NT2/D1 (cell line): ENCODE results near the gene DNAJB13.

Source experiments
- DNase-seq: peaks from one replicate; pipeline ENCODE4 v3.0.0-alpha.2; 2011; ENCODE audit warnings: low read depth, low spot score
- H3K27me3 ChIP-seq: 2 replicates; pipeline ENCODE4 v1.6.0; 2011; ENCODE audit warnings: mild to moderate bottlenecking; ENCODE audit not compliant: insufficient read length, insufficient read depth
- H3K36me3 ChIP-seq: 2 replicates; pipeline ENCODE4 v1.6.1; 2011; ENCODE audit warnings: mild to moderate bottlenecking, low read length, mixed read lengths; ENCODE audit not compliant: insufficient read depth, insufficient read length
- H3K4me1 ChIP-seq: 2 replicates; pipeline ENCODE4 v1.5.1; 2011; ENCODE audit not compliant: insufficient read depth, insufficient read length
- H3K4me3 ChIP-seq: 2 replicates; pipeline ENCODE4 v1.5.1; 2011; ENCODE audit warnings: low read depth; ENCODE audit not compliant: insufficient read length
- H3K9ac ChIP-seq: 2 replicates; pipeline ENCODE4 v1.6.0; 2011; ENCODE audit warnings: low read depth; ENCODE audit not compliant: insufficient read length
- H3K9me3 ChIP-seq: 2 replicates; pipeline ENCODE4 v1.5.1; 2011; ENCODE audit warnings: mild to moderate bottlenecking, low read length; ENCODE audit not compliant: insufficient read depth
- SUZ12 ChIP-seq: IDR thresholded peaks from 2 replicates; pipeline ENCODE4 v1.6.1; 2011; ENCODE audit not compliant: insufficient read length, insufficient read depth; ENCODE audit errors: extremely low read depth
- YY1 ChIP-seq: IDR thresholded peaks from 2 replicates; pipeline ENCODE4 v1.6.1; 2011; ENCODE audit not compliant: insufficient read length, insufficient read depth
- ZNF274 ChIP-seq: IDR thresholded peaks from 2 replicates; pipeline ENCODE4 v1.6.1; 2011; ENCODE audit warnings: mild to moderate bottlenecking, low read depth, low read length

DNAJB13 gene

GRCh38 chr11:73988227-73988626 is 37.4 kb downstream of the DNAJB13 start:
- Histone ChIP-seq H3K4me3 (no peak overlapping the region), H3K27me3 (no peaks in the 10 kb centered on the region), H3K4me1 (peaks cover 3% of the 10 kb centered on the region), H3K36me3 (no peaks in the 10 kb centered on the region), H3K9ac (no peak overlapping the region), H3K9me3 (no peaks in the 10 kb centered on the region)
- DNase-seq = no peak
- no peak for TF ChIP-seq YY1
- no peak for TF ChIP-seq ZNF274
- TF ChIP-seq SUZ12 = no peak

- TF ChIP-seq SUZ12 (no peak), YY1 (no peak), ZNF274 (no peak)
- Histone ChIP-seq H3K36me3 (no peaks in the 10 kb centered on the region), H3K4me1 (peaks cover 3% of the 10 kb centered on the region), H3K9me3 (no peaks in the 10 kb centered on the region), H3K9ac (no peak overlapping the region), H3K27me3 (no peaks in the 10 kb centered on the region), H3K4me3 (no peak overlapping the region)
- no peak for DNase-seq
Measured at GRCh38 chr11:73989156-73989555, 38.3 kb downstream of the DNAJB13 start.

- H3K9me3 ChIP-seq = no peaks in the 10 kb centered on the region
- H3K4me3 ChIP-seq = no peak overlapping the region
- H3K27me3 ChIP-seq = no peaks in the 10 kb centered on the region
- H3K4me1 ChIP-seq = peaks cover 3% of the 10 kb centered on the region
- TF ChIP-seq YY1 (no peak), SUZ12 (no peak), ZNF274 (no peak)
- DNase-seq = no peak
- H3K36me3 ChIP-seq = no peaks in the 10 kb centered on the region
- no peak overlapping the region for H3K9ac ChIP-seq
Measured at GRCh38 chr11:73990730-73991129, 39.9 kb downstream of the DNAJB13 start.

- Histone ChIP-seq H3K4me1 (peaks cover 3% of the 10 kb centered on the region), H3K36me3 (no peaks in the 10 kb centered on the region), H3K27me3 (no peaks in the 10 kb centered on the region), H3K4me3 (no peak overlapping the region), H3K9me3 (no peaks in the 10 kb centered on the region), H3K9ac (no peak overlapping the region)
- TF ChIP-seq SUZ12 (no peak), YY1 (no peak), ZNF274 (no peak)
- DNase-seq = no peak
Measured at GRCh38 chr11:73991471-73992006, 40.7 kb downstream of the DNAJB13 start.

- no peaks in the 10 kb centered on the region for H3K27me3 ChIP-seq
- H3K4me3 ChIP-seq = no peak overlapping the region
- TF ChIP-seq YY1 (no peak), SUZ12 (no peak), ZNF274 (no peak)
- peaks cover 3% of the 10 kb centered on the region for H3K4me1 ChIP-seq
- no peaks in the 10 kb centered on the region for H3K36me3 ChIP-seq
- no peak for DNase-seq
- no peaks in the 10 kb centered on the region for H3K9me3 ChIP-seq
- H3K9ac ChIP-seq = no peak overlapping the region
Measured at GRCh38 chr11:73995247-73995646, 44.4 kb downstream of the DNAJB13 start.

GRCh38 chr11:73995731-73996130 is 44.9 kb downstream of the DNAJB13 start:
- H3K36me3 ChIP-seq = no peaks in the 10 kb centered on the region
- H3K9me3 ChIP-seq = no peaks in the 10 kb centered on the region
- TF ChIP-seq SUZ12 (no peak), YY1 (no peak), ZNF274 (no peak)
- no peak overlapping the region for H3K9ac ChIP-seq
- peaks cover 3% of the 10 kb centered on the region for H3K4me1 ChIP-seq
- H3K4me3 ChIP-seq = no peak overlapping the region
- H3K27me3 ChIP-seq = no peaks in the 10 kb centered on the region
- DNase-seq = no peak

GRCh38 chr11:73996161-73996747 is 45.4 kb downstream of the DNAJB13 start:
- H3K36me3 ChIP-seq = no peaks in the 10 kb centered on the region
- H3K4me1 ChIP-seq = peaks cover 2% of the 10 kb centered on the region
- H3K9ac ChIP-seq = no peak overlapping the region
- H3K27me3 ChIP-seq = no peaks in the 10 kb centered on the region
- TF ChIP-seq ZNF274 (no peak), SUZ12 (no peak), YY1 (no peak)
- no peak overlapping the region for H3K4me3 ChIP-seq
- H3K9me3 ChIP-seq = no peaks in the 10 kb centered on the region
- DNase-seq = no peak
